HEK293 (cell line): ENCODE results near the gene YWHAG.

Experiments
- CTCF ChIA-PET: fragments of 350-600 bp; formaldehyde crosslinking; extraction: SDS; loops from one replicate; lab custom pipeline; 2021; ENCODE audit warnings: antibody characterized with exemption; lab: Yijun Ruan, JAX
- POLR2A ChIA-PET: fragments of 300-600 bp; formaldehyde crosslinking; extraction: SDS; loops from one replicate; lab custom pipeline; 2020; ENCODE audit warnings: antibody characterized with exemption, inconsistent platforms; lab: Yijun Ruan, JAX
- H3K27ac ChIP-seq: fragments of 200-500 bp; sonication (Bioruptor generic); 2 replicates; pipeline ENCODE4 v1.5.1; 2014; ENCODE audit warnings: low read depth, low read length, control low read depth, inconsistent platforms; ENCODE audit errors: extremely low read depth
- H3K36me3 ChIP-seq, 2 experiments: fragments of 200-500 bp in 1 of 2; sonication (Bioruptor generic) in 1 of 2; 1 replicate in 1 of 2; 2 replicates in 1 of 2; pipeline ENCODE4 v1.5.1; 2014 to 2017; ENCODE audit warnings: inconsistent platforms in 2 of 2, low read length in 2 of 2; ENCODE audit not compliant: control insufficient read depth in 2 of 2, insufficient read depth in 1 of 2
- H3K4me1 ChIP-seq: fragments of 200-500 bp; sonication (Bioruptor generic); 2 replicates; pipeline ENCODE4 v1.5.1; 2014; ENCODE audit warnings: mild to moderate bottlenecking, low read length, inconsistent platforms; ENCODE audit not compliant: control insufficient read depth, insufficient read depth
- H3K4me3 ChIP-seq: 2 replicates; pipeline ENCODE4 v1.5.1; 2011; ENCODE audit warnings: low read depth, mild to moderate bottlenecking, control low read depth, low read length, moderate library complexity
- H3K9me3 ChIP-seq: fragments of 200-500 bp; sonication (Bioruptor generic); 2 replicates; pipeline ENCODE4 v1.5.1; 2014; ENCODE audit warnings: low read depth, low read length, inconsistent platforms; ENCODE audit not compliant: control insufficient read depth, insufficient read depth
- BCL11B ChIP-seq: fragments of 450-650 bp; formaldehyde crosslinking; IDR thresholded peaks from 2 replicates; pipeline ENCODE4 v1.5.1; 2016; ENCODE audit warnings: low read depth, missing biosample characterization, missing genetic modification characterization
- GFI1B ChIP-seq: fragments of 450-650 bp; formaldehyde crosslinking; IDR thresholded peaks from 2 replicates; pipeline ENCODE4 v1.5.1; 2016; ENCODE audit warnings: missing biosample characterization, missing genetic modification characterization
- KLF16 ChIP-seq: fragments of 450-650 bp; formaldehyde crosslinking; IDR thresholded peaks from 2 replicates; pipeline ENCODE4 v1.5.1; 2017; ENCODE audit warnings: missing biosample characterization, missing genetic modification characterization
- SCRT1 ChIP-seq: fragments of 450-650 bp; formaldehyde crosslinking; IDR thresholded peaks from 2 replicates; pipeline ENCODE4 v1.5.1; 2016; ENCODE audit warnings: missing biosample characterization, missing genetic modification characterization, borderline replicate concordance
- SP3 ChIP-seq: fragments of 450-650 bp; formaldehyde crosslinking; IDR thresholded peaks from 2 replicates; pipeline ENCODE4 v1.5.1; 2016; ENCODE audit warnings: missing biosample characterization, missing genetic modification characterization
- ZNF19 ChIP-seq: fragments of 450-650 bp; formaldehyde crosslinking; IDR thresholded peaks from 2 replicates; pipeline ENCODE4; 2016; ENCODE audit warnings: missing biosample characterization, missing genetic modification characterization, low read depth
- ZNF202 ChIP-seq: fragments of 450-650 bp; formaldehyde crosslinking; IDR thresholded peaks from 2 replicates; pipeline ENCODE4 v1.5.1; 2016; ENCODE audit warnings: missing biosample characterization, missing genetic modification characterization, borderline replicate concordance
- ZNF223 ChIP-seq: fragments of 450-650 bp; formaldehyde crosslinking; IDR thresholded peaks from 2 replicates; pipeline ENCODE4 v1.5.1; 2016; ENCODE audit warnings: missing biosample characterization, missing genetic modification characterization
- ZNF416 ChIP-seq: fragments of 450-650 bp; formaldehyde crosslinking; IDR thresholded peaks from 2 replicates; pipeline ENCODE4 v1.5.1; 2016; ENCODE audit warnings: missing biosample characterization, missing genetic modification characterization
- ZNF501 ChIP-seq: fragments of 450-650 bp; formaldehyde crosslinking; IDR thresholded peaks from 2 replicates; pipeline ENCODE4 v1.5.1; 2016; ENCODE audit warnings: missing biosample characterization, missing genetic modification characterization
- ZNF558 ChIP-seq: fragments of 450-650 bp; formaldehyde crosslinking; IDR thresholded peaks from 2 replicates; pipeline ENCODE4 v1.5.1; 2016; ENCODE audit warnings: missing biosample characterization, missing genetic modification characterization
- ZNF600 ChIP-seq: fragments of 450-650 bp; formaldehyde crosslinking; IDR thresholded peaks from 2 replicates; pipeline ENCODE4 v1.5.1; 2016; ENCODE audit warnings: missing biosample characterization, missing genetic modification characterization
- ZNF658 ChIP-seq: fragments of 450-650 bp; formaldehyde crosslinking; IDR thresholded peaks from 2 replicates; pipeline ENCODE4; 2016; ENCODE audit warnings: missing biosample characterization, missing genetic modification characterization
- ZNF707 ChIP-seq: fragments of 450-650 bp; formaldehyde crosslinking; IDR thresholded peaks from 2 replicates; pipeline ENCODE4 v1.5.1; 2016; ENCODE audit warnings: missing biosample characterization, missing genetic modification characterization
- TF ChIP-seq, protein P1 (sequence below): fragments of 450-650 bp; formaldehyde crosslinking; IDR thresholded peaks from 2 replicates; pipeline ENCODE4 v1.5.1; 2017; ENCODE audit warnings: missing biosample characterization, missing genetic modification characterization
- TF ChIP-seq, protein P2 (sequence below): fragments of 450-650 bp; formaldehyde crosslinking; IDR thresholded peaks from 2 replicates; pipeline ENCODE4 v1.5.1; 2016; ENCODE audit warnings: missing biosample characterization, missing genetic modification characterization
- TF ChIP-seq, protein P3 (sequence below): fragments of 450-650 bp; formaldehyde crosslinking; IDR thresholded peaks from 2 replicates; pipeline ENCODE4 v1.5.1; 2017; ENCODE audit warnings: missing biosample characterization, missing genetic modification characterization
- TF ChIP-seq, protein P4 (sequence below): fragments of 450-650 bp; formaldehyde crosslinking; IDR thresholded peaks from 2 replicates; pipeline ENCODE4 v1.5.1; 2017; ENCODE audit warnings: missing biosample characterization, missing genetic modification characterization
- TF ChIP-seq, protein P5 (sequence below): fragments of 450-650 bp; formaldehyde crosslinking; IDR thresholded peaks from 2 replicates; pipeline ENCODE4 v1.5.1; 2016; ENCODE audit warnings: missing biosample characterization, missing genetic modification characterization

The YWHAG gene

DNA sequence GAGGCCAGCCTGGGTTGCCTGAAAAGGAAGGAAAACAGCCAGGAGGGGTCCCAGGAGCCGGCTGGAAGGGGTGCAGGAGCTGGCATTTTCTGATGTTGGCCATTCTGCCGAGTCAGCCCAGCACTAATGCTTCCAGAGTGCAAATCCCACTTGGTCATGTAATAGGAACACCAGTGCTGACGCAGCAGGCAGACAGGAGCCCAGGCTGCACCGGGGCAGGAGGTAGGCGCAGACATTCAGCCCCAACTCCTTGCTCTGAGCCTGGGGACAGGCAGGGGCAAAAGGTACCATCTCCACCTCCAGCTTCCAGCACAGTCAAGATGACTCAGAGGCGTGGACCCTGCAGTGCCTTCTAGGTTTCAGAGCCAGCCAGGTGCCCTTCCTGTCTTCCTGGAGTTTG lies 10.2 kb upstream of the YWHAG start:
- peaks cover 5% of the 10 kb centered on the region; the same call in 1 of the 2 replicates for H3K4me1 ChIP-seq
- H3K36me3 ChIP-seq = no peaks in the 10 kb centered on the region
- POLR2A ChIA-PET = no interaction called here
- no peak overlapping the region for H3K27ac ChIP-seq
- H3K4me3 ChIP-seq = no peak overlapping the region
- no peaks in the 10 kb centered on the region for H3K9me3 ChIP-seq
- CTCF ChIA-PET = interaction anchor here (0.6 kb wide), 1 partner anchor 877 kb away, joined by 3 read pairs; no protein-coding TSS in a partner anchor
- no peak for TF ChIP-seq SCRT1 (tag by site-specific recombination)
- no peak for TF ChIP-seq ZNF707
- TF ChIP-seq ZNF416 (tag by site-specific recombination) = no peak
- TF ChIP-seq ZNF600 (tag by site-specific recombination) = peak; percentile 51; the same call in 1 of the 2 replicates

DNA sequence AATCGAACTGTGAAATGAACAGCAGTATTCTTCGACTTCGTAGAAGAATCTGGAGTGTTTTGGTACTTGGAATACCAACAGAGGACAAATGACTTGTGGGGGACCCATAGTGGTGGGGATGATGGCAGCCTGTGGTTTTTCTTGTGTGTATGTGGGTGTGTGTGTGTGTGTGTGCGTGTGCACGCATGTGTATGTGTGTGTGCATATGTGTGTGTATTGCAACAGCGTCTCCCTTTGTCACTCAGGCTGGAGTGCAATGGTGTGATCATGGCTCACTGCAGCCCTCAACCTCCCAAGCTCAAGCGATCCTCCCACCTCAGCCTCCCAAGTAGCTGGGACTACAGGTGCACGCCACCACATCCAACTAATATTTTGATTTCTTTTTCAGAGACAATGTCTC lies 9.4 kb upstream of the YWHAG start:
- Histone ChIP-seq H3K4me3 (no peak overlapping the region), H3K4me1 (peaks cover 5% of the 10 kb centered on the region; the same call in 1 of the 2 replicates), H3K9me3 (no peaks in the 10 kb centered on the region), H3K36me3 (no peaks in the 10 kb centered on the region), H3K27ac (no peak overlapping the region)
- ChIA-PET POLR2A (interaction anchor here (0.6 kb wide), 1 partner anchor 8 kb away, joined by 4 read pairs; no protein-coding TSS in a partner anchor), CTCF (no interaction called here)
- TF ChIP-seq KLF16 (tag by site-specific recombination) (no peak), GFI1B (tag by site-specific recombination) (no peak), ZNF223 (tag by site-specific recombination) (no peak)
- TF ChIP-seq, protein P1, sequence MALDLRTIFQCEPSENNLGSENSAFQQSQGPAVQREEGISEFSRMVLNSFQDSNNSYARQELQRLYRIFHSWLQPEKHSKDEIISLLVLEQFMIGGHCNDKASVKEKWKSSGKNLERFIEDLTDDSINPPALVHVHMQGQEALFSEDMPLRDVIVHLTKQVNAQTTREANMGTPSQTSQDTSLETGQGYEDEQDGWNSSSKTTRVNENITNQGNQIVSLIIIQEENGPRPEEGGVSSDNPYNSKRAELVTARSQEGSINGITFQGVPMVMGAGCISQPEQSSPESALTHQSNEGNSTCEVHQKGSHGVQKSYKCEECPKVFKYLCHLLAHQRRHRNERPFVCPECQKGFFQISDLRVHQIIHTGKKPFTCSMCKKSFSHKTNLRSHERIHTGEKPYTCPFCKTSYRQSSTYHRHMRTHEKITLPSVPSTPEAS (tag by site-specific recombination) = peak; percentile 76
- TF ChIP-seq, protein P2, sequence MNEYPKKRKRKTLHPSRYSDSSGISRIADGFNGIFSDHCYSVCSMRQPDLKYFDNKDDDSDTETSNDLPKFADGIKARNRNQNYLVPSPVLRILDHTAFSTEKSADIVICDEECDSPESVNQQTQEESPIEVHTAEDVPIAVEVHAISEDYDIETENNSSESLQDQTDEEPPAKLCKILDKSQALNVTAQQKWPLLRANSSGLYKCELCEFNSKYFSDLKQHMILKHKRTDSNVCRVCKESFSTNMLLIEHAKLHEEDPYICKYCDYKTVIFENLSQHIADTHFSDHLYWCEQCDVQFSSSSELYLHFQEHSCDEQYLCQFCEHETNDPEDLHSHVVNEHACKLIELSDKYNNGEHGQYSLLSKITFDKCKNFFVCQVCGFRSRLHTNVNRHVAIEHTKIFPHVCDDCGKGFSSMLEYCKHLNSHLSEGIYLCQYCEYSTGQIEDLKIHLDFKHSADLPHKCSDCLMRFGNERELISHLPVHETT (tag by site-specific recombination) = no peak

DNA sequence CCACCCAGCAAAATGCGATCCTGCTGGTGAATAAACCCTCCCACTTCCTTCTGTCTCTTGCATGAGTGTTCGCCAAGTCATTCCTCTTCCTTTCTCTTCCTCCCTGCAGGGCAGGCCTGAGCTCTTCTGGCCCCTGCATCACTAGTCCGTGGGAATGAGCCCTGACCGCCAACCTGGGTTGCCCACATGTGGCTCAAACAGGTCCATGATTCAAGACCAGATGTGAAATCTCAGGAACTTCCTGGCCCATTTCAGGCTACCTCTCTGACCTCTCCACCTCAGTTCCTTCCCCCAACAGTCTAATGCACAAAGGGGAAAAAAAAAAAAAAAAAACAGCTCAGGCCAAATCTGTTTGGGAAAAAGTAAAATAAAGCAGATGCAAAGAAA lies 5.4 kb upstream of the YWHAG start:
- CTCF ChIA-PET = interaction anchor here (0.5 to 1.1 kb wide), 3 partner anchors 46 to 1512 kb away, joined by 3 to 5 read pairs (median 4); no protein-coding TSS in a partner anchor
- peaks cover 8% of the 10 kb centered on the region for H3K4me1 ChIP-seq
- no peak overlapping the region for H3K4me3 ChIP-seq
- no peaks in the 10 kb centered on the region for H3K9me3 ChIP-seq
- peak overlapping the region; percentile 63; the same call in 1 of the 2 replicates for H3K27ac ChIP-seq
- POLR2A ChIA-PET = interaction anchor here (0.6 to 1.4 kb wide), 7 partner anchors 9 to 66 kb away, joined by 3 to 12 read pairs (median 4); no protein-coding TSS in a partner anchor
- TF ChIP-seq ZNF558 (tag by site-specific recombination) (no peak), ZNF202 (no peak), ZNF658 (tag by site-specific recombination) (no peak), ZNF19 (tag by site-specific recombination) (no peak), SP3 (no peak), BCL11B (tag by site-specific recombination) (no peak), ZNF501 (tag by site-specific recombination) (no peak)
- TF ChIP-seq, protein P3, sequence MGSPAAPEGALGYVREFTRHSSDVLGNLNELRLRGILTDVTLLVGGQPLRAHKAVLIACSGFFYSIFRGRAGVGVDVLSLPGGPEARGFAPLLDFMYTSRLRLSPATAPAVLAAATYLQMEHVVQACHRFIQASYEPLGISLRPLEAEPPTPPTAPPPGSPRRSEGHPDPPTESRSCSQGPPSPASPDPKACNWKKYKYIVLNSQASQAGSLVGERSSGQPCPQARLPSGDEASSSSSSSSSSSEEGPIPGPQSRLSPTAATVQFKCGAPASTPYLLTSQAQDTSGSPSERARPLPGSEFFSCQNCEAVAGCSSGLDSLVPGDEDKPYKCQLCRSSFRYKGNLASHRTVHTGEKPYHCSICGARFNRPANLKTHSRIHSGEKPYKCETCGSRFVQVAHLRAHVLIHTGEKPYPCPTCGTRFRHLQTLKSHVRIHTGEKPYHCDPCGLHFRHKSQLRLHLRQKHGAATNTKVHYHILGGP (tag by site-specific recombination) = no peak
- TF ChIP-seq, protein P4, sequence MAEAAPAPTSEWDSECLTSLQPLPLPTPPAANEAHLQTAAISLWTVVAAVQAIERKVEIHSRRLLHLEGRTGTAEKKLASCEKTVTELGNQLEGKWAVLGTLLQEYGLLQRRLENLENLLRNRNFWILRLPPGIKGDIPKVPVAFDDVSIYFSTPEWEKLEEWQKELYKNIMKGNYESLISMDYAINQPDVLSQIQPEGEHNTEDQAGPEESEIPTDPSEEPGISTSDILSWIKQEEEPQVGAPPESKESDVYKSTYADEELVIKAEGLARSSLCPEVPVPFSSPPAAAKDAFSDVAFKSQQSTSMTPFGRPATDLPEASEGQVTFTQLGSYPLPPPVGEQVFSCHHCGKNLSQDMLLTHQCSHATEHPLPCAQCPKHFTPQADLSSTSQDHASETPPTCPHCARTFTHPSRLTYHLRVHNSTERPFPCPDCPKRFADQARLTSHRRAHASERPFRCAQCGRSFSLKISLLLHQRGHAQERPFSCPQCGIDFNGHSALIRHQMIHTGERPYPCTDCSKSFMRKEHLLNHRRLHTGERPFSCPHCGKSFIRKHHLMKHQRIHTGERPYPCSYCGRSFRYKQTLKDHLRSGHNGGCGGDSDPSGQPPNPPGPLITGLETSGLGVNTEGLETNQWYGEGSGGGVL (tag by site-specific recombination) = no peak
- TF ChIP-seq, protein P5, sequence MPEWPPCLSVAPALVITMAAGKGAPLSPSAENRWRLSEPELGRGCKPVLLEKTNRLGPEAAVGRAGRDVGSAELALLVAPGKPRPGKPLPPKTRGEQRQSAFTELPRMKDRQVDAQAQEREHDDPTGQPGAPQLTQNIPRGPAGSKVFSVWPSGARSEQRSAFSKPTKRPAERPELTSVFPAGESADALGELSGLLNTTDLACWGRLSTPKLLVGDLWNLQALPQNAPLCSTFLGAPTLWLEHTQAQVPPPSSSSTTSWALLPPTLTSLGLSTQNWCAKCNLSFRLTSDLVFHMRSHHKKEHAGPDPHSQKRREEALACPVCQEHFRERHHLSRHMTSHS (tag by site-specific recombination) = no peak
- no peaks in the 10 kb centered on the region for H3K36me3 ChIP-seq
